Stomach (tissue), 4 donors: ENCODE data around the gene CHKB.

ENCODE experiments used
- EP300 ChIP-seq: sonication (generic); formaldehyde crosslinking; IDR thresholded peaks from one replicate; pipeline ENCODE4 v1.6.1; 2017; ENCODE audit warnings: antibody characterized with exemption
- POLR2AphosphoS5 ChIP-seq, 3 donors: sonication (generic); formaldehyde crosslinking; IDR thresholded peaks; one replicate each; pipeline ENCODE4 v1.6.1; 2016; ENCODE audit warnings: antibody characterized with exemption in 3 of 3
- TF ChIP-seq, protein P1 (sequence below), 7 experiments: fragments of 450-650 bp in 4 of 7; fragments of 200-600 bp in 3 of 7; sonication (generic) in 3 of 7; IDR thresholded peaks; one replicate each; pipeline ENCODE4 v1.5.1; 2016 to 2019; ENCODE audit warnings: antibody characterized with exemption in 7 of 7, control low read depth in 2 of 7, mild to moderate bottlenecking in 1 of 7

DNA sequence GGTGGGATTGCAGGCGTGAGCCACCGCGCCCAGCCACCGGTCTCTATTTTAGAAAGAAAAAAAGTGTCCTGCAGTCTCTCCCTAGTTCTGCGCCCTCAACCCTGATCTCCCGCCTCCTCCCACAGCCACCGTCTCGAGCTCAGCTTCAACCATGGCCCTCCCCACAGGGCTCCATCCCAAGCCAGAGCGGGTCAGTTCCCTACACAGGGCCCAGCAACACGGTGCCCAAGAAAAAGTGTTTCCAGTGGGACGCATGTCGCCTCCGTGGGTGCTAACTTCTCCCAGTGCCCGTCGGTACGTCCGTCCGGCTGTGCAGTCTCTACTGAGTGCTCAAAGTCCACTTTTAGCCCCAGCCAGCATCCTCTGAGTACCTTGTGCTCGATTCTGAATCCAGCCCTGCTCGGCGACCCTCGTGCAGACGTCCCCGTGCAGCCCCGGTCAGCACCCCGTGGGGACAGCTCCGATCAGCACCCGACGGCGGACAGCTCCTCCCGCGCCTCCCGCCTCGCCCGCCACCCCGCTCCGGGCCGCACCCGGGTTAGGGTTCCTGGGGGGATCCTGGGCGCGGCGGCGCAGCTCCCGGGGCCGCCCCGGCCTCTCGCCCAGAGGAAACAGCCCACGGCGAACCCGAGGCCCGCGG is 17.3 kb upstream of the CHKB start:
- TF ChIP-seq, protein P1, sequence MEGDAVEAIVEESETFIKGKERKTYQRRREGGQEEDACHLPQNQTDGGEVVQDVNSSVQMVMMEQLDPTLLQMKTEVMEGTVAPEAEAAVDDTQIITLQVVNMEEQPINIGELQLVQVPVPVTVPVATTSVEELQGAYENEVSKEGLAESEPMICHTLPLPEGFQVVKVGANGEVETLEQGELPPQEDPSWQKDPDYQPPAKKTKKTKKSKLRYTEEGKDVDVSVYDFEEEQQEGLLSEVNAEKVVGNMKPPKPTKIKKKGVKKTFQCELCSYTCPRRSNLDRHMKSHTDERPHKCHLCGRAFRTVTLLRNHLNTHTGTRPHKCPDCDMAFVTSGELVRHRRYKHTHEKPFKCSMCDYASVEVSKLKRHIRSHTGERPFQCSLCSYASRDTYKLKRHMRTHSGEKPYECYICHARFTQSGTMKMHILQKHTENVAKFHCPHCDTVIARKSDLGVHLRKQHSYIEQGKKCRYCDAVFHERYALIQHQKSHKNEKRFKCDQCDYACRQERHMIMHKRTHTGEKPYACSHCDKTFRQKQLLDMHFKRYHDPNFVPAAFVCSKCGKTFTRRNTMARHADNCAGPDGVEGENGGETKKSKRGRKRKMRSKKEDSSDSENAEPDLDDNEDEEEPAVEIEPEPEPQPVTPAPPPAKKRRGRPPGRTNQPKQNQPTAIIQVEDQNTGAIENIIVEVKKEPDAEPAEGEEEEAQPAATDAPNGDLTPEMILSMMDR (IDR thresholded peaks at IDR 0.05): no peak
- no peak for TF ChIP-seq EP300
- TF ChIP-seq POLR2AphosphoS5 (IDR thresholded peaks at IDR 0.05): no peak
